HG03139 (cell line): ENCODE data around the gene CDH4.

Experiments
- ATAC-seq: cut with Tn5 transposase; IDR thresholded peaks from one replicate; pipeline ENCODE4 v1.9.1; 2021; ENCODE audit not compliant: unreplicated experiment

CDH4 gene

DNA sequence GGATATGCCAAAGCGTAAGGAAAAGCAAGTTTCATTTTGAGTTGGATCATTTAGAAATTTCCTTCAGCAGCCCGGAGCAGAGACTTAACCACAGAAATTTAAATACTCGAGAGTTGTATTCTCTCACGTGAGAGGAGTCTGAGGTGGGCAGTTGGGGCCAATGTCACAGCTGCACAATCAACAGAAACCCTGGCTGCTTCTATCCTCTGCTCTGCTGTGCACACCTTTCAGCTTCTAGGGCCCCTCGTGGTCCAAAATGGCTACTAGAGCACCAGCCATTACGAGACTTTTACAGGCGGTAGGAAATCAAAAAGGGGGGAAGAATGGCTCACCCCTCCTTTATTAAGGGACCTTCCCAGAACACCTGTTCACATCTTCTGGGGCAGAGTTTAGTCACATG, 659.8 kb downstream of the CDH4 start:
- ATAC-seq, result no peak

DNA sequence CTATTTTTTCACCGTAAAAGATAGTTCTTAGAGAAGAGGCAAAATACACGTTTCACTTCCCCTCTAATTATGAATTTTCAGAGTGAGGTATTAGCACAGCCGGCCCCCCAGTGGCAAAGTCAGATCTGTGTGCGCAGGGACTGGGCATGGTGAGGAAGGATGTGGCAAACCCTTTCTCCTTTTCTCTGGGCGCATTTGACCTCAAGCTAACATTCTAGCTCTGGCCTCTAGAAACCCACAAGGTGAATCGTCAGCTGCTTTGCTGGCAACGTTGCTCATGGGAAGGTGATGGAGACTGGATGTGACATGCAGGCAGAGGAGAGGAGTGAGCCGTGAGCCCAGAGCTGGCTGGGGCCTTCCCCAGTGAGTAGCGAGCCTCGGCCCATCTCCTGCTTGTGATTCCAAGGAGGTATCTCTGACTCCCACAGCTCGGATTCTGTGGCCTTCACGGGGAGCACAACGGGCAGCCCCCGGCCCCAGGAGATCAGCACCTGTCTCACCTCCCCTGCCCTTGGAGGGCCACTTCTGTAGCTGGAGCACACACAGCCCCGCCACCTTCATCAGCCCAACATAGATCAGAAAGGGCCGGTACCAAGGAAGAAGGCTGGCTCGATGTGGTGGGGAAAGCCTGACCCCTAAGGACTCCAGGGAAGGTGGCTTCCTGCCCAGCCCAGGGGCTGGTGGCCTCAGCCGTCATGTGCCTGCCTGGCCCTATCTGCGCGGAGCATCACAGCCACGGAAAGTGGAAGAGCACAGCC, 660.8 kb downstream of the CDH4 start:
- peak; percentile 65 for ATAC-seq

DNA sequence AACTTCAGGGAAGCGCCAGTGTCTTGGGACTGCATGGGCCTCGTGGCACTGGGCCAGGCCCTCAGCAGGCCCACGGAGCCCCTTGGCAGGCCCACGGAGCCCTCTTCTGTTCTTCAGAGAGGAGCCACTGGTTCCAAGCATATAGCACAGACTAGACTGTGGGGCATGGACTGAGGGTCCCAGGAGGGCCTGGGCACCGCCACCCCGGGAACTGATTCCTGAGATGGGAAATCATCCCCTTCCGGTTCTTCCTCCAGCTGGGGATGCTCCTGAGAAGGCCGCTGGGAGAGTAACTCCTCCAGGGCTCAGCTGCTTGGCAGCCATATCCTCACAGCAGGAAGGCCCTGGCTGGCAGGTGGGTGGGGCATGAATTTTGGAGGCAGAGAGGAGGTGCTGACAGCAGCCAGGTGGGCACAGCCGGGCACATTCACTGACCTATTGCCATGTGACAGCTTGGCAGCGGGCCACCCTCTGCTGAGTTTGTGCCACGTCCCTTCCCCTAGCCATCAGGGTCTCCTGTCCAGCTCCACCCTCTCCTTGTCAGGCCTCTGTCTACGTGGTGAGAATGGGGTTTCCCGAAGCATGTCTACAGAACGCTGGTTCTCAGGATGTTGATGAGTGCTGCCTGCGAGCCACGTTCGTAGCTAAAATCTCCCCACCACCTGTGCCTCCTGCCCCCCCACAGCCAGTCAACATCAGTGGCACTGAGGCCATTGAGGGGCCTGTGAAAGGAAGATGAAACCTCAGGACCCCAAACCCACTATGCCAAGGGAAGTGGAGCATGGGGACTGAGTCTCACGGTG, 661.6 kb downstream of the CDH4 start:
- no peak for ATAC-seq

DNA sequence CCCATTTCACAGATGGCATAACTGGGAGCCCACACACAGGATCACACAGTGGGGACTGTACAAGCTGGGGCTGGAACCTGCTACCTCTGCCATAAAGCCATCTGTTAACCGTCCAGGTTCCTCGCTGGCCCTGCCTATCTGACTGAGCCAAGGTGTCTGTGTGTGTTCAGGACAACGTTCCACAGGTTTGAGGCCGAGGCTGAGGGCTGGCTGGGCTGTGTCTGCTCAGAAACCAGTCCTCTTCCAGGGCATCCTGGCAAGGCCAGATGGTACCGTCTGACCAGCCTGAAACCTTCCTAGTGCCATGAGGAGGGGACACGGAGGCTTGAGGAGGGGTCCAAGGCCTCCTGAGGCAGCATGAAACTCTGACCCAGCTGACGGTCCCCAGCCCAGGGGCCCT, 663.0 kb downstream of the CDH4 start:
- no peak for ATAC-seq

DNA sequence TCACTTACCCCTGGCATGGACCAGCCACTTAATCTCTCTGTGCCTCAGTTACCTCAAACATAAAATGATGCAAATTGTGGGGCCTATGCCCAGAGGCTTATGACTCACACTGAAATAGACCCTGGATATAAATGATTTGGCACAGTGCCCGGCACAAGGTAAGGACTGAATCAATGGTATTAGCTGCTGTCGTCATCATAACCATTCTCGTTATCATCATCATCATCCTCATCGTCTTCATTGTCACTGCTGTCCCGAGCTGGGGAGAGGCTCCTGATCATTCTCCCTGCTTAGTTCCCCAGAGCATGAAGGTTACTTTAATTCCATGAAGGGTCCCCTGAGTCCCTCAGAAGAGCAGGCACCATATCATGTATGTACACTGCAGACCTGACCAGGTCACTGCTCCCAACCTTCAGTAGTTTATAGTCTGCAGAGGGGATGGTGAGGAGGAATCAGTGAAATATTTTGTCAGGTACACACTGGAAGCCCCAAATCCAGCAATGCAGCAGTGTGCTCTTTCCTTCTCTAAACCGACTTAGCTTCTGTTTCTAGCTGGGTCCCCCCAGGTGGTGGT, 664.3 kb downstream of the CDH4 start:
- no peak for ATAC-seq

DNA sequence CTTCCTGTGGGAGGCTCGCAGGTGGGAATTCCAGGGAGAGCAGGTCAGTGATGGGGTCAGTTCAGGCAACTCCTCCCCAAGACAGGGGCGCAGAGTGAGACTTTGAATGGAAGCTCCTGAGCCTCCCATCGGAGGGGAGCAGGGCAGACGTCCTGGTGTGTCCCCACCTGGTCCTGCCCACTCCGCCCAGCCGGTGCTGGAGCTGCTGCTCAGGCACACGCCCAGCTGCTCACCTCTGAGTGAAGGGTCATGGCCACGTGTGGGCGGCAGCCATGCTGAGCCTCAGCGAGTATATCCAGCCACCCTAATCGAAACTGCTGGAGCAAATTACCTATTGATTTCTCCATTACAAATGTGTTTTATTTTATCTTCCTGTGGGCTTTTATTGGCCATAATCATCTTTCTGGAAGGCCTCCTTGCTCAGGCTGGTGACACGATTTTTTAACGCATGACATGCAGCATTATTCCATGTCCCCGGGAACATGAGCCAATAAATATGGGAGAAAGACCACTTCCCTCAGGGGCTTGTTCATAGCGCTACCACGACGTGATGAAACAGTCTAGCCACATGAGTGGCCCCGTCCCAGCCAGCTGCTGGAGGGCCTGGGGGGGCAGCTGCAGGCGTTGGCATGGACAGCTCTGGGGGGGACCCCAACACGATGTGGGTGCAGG, 665.5 kb downstream of the CDH4 start:
- no peak for ATAC-seq

DNA sequence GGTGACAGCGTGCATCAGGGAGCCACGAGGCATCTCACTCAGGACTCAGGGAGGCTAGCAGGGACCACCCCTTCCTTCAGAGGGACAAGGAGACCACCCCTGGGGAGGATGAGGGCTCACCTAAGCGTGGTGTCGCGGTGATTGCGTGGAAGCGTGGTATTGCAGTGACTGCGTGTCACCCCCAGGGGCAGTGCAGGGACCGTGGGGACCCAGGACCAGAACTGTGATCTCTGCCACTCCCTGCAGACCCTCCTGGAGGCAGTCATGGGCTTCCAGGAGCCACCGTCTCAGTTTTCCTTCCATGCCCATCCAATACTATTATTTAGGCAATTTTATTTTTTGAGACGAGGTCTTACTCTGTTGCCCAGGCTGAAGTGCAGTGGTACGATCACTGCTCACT, 666.5 kb downstream of the CDH4 start:
- ATAC-seq, result no peak

DNA sequence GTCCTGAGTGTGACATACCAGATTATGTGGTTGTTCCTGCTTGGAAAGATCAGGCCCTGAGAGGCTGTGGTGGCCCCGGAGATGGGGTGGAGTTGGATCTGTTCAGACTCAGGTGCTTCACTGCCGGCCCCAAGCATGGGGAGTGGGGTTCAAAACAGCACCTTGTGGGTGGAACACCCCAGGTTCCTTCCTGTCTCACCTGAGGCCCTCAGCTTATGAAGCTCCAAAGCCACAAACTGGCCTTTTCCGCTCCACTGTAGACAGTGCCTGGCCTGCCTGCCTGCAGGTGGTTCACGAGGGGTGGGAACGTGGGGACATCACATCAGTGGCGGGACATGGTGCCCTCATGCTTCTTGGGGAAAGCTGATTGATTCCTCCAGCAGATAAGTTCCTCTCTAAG, 667.2 kb downstream of the CDH4 start:
- ATAC-seq, result no peak

DNA sequence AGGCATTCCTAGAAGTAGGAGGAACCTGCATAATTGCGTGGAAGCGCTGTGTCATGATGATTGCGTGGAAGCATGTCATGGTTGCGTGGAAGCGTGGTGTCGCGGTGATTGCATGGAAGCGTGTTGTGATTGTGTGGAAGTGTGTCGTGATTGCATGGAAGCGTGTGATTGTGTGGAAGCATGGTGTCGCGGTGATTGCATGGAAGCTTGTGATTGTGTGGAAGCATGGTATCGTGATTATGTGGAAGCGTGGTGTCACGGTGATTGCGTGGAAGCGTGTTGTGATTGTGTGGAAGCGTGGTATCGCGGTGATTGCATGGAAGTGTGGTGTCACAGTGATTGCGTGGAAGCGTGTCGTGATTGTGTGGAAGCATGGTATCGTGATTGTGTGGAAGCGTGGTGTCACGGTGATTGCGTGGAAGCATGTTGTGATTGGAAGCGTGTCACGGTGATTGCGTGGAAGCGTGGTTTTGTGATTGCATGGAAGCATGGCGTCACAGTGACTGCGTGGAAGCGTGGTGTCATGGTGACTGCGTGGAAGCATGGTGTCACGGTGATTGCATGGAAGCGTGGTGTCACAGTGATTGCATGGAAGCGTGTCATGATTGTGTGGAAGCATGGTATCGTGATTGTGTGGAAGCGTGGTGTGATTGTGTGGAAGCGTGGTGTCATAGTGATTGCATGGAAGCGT, 667.8 kb downstream of the CDH4 start:
- no peak for ATAC-seq

DNA sequence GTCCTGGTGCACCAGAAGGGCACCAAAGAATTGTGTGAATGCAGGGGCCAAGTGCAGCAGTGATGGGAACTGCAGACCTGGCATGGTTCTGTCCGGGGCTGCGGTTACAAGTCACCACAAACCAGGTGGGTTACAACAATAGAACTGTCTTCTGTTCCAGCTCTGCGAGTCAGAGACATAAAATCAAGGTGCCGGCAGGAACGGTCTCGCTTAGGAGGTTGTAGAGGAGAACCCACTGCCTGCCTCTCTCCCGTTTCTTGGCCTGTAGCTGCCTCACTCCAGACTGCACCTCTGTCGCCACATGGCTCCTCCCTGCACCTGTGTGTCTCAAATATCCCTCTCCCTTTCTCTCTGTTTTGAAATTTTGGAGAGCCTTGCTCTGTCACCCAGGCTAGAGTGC, 670.4 kb downstream of the CDH4 start:
- ATAC-seq, result no peak

DNA sequence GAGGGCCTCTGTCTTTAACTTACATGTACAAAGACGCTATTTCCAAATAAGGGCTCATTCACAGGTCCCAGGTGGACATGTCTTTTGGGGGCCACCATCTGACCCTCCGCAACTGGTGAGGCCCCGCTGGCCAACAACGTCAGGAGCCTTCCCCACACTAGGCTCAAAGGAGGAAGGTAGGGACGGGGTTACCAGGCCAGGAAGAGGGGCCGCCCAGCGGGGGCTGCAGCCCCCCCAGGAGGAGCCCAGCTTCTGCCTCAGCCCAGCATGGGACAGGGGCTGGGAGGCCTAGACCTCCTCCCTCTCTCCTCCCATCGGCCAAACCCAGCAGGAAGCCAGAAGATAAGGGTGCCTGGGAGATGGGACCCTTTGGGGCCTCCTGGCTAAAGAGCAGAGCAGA, 670.9 kb downstream of the CDH4 start:
- ATAC-seq, result no peak

DNA sequence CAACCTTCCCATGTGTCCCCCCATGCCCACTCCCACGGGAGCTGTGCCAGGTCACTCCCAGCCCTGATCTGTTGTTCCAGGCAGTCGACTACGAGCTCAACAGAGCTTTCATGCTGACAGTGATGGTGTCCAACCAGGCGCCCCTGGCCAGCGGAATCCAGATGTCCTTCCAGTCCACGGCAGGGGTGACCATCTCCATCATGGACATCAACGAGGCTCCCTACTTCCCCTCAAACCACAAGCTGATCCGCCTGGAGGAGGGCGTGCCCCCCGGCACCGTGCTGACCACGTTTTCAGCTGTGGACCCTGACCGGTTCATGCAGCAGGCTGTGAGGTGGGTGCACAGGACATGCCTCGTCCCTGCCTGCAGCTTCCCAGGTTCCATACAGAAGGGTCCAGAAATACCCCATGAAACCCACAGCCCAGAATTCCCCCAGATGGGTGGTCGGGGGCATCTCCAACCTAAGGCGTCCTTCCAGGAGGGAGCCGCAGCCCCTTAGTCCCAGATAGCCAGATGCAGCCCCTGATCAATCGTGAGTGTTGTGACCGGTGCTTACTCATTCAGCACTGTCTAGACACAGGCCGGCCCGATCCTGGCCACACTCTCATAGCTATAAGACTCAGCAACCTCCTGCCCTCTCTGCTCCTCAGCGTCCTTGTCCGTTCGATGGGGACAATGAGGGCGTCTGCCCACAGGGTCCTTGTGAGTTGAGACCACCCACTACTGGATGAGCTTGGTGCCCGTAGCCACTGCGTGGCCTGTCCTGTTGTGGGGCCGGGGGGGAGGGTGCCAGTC, 671.5 kb downstream of the CDH4 start:
- no peak for ATAC-seq

DNA sequence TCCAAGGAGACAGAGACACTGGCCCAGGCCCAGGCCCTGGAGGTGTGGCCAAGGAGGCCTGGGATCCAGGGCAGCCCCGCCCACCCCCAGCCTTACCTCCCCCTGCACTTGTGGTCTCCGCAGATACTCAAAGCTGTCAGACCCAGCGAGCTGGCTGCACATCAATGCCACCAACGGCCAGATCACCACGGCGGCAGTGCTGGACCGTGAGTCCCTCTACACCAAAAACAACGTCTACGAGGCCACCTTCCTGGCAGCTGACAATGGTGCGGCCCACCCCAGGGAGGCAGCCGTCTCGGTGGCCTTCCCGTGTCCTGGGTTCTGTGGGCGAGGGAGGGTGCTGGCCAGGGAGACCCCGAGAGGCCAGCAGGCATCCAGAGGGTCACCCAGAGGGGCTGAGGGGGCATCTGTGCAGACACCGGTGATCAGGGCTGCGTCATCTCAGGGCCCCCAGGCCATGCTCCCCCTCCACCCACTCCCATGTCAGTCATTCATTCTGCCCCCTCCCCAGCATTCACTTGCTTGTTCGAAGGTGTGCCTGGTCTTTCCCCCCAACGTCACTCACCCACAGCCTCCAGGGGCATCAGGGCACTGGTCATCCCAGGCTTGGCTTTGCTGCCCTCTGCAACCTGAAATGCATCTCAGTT, 672.3 kb downstream of the CDH4 start:
- no peak for ATAC-seq

DNA sequence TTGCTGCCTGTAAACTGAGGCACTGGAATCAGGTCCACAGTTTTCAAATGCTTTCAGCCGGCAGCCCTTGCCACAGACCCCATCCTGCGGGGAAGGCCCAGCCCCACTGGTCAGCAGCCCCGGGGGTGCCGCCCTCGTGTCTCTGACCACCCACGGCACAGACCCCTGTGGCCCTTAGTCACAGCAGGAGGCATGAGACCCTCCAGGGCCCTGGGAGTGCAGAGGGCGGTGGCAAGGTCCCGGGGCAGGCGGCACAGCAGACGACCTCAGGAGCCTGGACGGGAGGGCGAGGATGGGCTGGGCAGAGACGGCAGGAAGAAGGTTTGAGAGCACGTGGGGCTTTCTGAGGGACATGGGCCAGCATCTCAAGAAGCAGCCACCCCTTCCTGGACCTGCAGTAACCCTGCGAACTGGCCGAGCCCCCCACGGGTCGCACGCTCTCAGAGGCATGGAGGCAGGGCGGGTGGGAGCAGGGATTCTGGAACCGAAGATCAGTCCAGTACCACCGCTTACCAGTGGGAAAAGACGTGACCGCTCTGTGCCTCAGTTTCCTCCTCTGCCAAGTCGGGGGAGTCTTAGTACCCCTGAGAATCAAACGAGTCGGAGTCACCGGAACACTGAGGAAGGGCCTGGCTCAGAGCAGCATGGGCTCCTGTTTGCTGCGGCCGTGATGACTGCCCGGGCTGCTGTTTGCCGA, 672.9 kb downstream of the CDH4 start:
- ATAC-seq, result no peak

DNA sequence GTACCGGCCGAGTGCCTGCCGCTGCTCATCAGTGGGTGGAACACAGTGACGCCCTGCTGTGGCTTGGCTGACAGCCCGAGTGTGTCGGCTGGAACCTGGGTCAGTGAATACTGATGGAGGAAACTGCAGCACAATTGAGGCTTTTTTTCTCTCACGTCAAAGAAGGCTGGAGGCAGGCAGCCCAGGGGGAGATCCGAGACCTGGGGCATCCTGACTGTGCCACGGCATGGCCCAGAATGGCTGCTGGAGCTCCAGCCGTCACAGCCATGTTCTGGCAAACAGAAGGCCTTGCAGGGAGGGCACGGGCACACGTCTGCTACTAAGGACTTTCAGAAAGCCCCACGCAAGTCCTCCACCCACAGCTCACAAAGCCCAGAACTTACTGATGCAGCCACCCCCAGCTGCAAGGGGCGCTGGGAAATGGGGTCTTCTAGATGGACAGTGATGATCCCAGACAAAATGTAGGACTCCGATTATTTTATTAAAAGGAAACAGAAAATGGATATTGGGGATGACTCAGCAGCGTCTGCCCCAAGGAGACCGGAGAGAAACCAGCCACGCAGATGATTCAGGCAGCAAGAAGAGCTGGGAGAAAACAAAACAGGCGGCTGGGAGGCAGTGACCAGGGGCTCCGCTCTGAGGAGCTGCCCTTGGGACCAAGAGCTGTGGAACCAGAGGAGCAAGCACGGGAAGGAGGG, 673.6 kb downstream of the CDH4 start:
- no peak for ATAC-seq

DNA sequence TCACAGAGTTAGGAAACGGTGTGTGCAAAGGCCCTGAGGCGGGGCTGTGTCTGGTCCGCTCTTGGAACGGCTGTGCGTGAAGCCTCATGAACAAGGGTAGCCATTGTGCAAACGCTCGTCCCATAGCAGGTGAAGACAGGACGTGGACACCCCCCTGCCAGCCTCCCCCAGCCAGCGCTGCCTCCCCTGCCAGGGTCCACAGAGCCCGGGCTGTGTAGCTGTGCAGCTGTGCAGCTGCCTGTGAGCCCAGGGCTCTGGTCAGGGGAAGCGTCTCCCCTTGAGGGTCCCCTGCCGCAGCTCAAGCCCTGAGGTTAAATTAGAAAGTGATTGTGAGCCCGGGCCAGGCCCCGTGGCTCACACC, 674.2 kb downstream of the CDH4 start:
- no peak for ATAC-seq

DNA sequence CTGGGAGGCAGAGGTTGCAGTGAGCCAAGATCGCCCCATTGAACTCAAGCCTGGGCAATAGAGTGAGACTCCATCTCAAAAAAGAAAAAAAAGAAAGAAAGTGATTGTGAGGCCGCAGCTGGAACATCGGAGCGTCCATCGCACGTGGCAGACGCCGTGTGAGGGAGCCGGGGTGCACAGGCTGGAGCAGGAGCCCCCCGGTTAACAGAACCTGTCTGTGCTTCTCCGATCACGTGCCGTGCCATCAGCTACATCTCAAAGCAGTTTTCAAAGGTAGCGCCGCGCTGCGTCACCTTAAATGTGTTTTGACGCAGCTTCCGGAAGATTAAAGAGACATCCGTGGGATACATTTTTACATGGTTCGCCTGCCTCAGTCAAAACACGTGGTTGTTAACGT, 674.7 kb downstream of the CDH4 start:
- ATAC-seq, result no peak

DNA sequence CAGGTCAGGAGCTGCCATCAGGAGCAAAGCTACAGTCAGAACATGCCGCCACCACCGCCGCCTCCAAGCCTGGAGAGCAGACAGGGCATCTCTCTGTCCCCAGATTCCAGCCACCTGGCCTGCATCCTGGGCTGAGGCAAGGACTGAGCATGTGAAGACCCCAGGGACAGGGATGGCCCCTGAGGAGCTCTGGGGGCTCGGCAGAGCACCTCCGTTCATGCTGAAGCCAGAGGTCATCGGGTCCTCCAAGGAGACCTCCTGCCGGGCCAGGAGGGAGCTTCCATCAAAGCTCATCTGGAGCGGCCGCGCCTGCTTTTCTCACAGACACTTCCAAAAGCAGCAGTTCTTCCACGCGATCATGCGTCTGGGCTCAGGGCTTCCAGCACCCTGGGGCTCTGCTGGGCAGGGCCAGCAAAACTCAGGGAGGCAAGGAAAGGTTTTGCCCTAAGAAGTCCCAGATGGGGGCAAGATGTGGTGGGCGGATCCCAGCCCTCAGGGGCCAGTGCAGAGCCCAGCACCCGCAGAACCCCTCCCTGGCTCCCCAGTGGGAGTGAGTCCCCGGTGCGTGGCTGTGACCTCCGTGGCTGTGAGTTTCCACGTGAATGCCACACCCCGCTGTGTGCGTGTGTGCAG, 675.2 kb downstream of the CDH4 start:
- no peak for ATAC-seq
